ENCODE measurements around the gene CCDC9B.

CCDC9B gene

GRCh38 chr15:40282147-40282868 is 58.4 kb downstream of the CCDC9B start:
- Histone ChIP-seq H3K4me3 (ENCODE audit: low read length) (peak overlapping the region; percentile 46), H3K27ac (ENCODE audit: low read length) (no peak overlapping the region), H3K27me3 (ENCODE audit: control insufficient read depth, insufficient read depth, low read length) (peaks cover 82% of the 10 kb centered on the region), H3K4me1 (ENCODE audit: control insufficient read depth, low read depth, low read length) (peaks cover 20% of the 10 kb centered on the region), H3K9ac (ENCODE audit: low read length) (no peak overlapping the region), H3K9me3 (ENCODE audit: control insufficient read depth, low read depth, low read length) (no peaks in the 10 kb centered on the region), H3K36me3 (ENCODE audit: control insufficient read depth, low read depth, low read length) (no peaks in the 10 kb centered on the region)

GRCh38 chr15:40281801-40282146 is 59.0 kb downstream of the CCDC9B start:
- Histone ChIP-seq H3K4me1 (ENCODE audit: control insufficient read depth, low read depth, low read length) (peaks cover 20% of the 10 kb centered on the region), H3K9ac (ENCODE audit: low read length) (no peak overlapping the region), H3K27ac (ENCODE audit: low read length) (no peak overlapping the region), H3K27me3 (ENCODE audit: control insufficient read depth, insufficient read depth, low read length) (peaks cover 82% of the 10 kb centered on the region), H3K9me3 (ENCODE audit: control insufficient read depth, low read depth, low read length) (no peaks in the 10 kb centered on the region), H3K4me3 (ENCODE audit: low read length) (no peak overlapping the region), H3K36me3 (ENCODE audit: control insufficient read depth, low read depth, low read length) (no peaks in the 10 kb centered on the region)
